ENCODE results near the gene ITGB5.

Gene ITGB5

DNA sequence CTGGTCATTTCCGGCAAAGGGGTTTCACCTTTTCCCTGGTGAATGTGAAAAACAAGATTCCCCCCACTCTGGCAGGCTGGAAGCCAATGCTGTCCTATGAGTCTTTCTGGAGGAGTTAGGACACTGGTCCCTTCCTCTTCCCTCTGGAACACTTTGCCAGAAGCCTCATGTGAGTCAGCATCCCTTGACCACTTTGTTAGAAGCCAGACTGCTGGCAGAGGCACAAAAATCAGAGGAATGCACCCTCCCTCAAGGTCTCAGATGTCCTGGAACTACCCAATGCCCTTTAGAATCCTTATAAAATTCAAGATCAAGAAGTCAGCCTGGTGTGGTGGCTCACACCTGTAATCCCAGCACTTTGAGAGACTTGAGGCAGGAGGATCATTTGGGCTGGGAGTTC lies 26.6 kb downstream of the ITGB5 start:
- peak; percentile 92 for DNase-seq (ENCODE audit: low spot score)
- TF ChIP-seq, protein P1, sequence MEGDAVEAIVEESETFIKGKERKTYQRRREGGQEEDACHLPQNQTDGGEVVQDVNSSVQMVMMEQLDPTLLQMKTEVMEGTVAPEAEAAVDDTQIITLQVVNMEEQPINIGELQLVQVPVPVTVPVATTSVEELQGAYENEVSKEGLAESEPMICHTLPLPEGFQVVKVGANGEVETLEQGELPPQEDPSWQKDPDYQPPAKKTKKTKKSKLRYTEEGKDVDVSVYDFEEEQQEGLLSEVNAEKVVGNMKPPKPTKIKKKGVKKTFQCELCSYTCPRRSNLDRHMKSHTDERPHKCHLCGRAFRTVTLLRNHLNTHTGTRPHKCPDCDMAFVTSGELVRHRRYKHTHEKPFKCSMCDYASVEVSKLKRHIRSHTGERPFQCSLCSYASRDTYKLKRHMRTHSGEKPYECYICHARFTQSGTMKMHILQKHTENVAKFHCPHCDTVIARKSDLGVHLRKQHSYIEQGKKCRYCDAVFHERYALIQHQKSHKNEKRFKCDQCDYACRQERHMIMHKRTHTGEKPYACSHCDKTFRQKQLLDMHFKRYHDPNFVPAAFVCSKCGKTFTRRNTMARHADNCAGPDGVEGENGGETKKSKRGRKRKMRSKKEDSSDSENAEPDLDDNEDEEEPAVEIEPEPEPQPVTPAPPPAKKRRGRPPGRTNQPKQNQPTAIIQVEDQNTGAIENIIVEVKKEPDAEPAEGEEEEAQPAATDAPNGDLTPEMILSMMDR (IDR thresholded peaks at IDR 0.05): no peak
- Histone ChIP-seq H3K4me3 (no peak overlapping the region), H3K27ac (peak overlapping the region; percentile 76 to 79)

GRCh38 chr3:124859025-124859424 lies 28.1 kb downstream of the ITGB5 start:
- Histone ChIP-seq H3K4me3 (no peak overlapping the region), H3K27ac (peak overlapping the region; percentile 74 to 76)
- TF ChIP-seq, protein P1 (IDR thresholded peaks at IDR 0.05): no peak
- DNase-seq (ENCODE audit: low spot score): no peak

- peak overlapping the region; percentile 53 to 76 for H3K27ac ChIP-seq
- no peak overlapping the region for H3K4me3 ChIP-seq
- DNase-seq (ENCODE audit: low spot score): no peak
- TF ChIP-seq, protein P1 (IDR thresholded peaks at IDR 0.05): no peak
Observed at GRCh38 chr3:124858275-124858674, 28.9 kb downstream of the ITGB5 start.

GRCh38 chr3:124856677-124857076 lies 30.5 kb downstream of the ITGB5 start:
- no peak overlapping the region for H3K27ac ChIP-seq
- no peak overlapping the region for H3K4me3 ChIP-seq
- no peak for DNase-seq (ENCODE audit: low spot score)
- TF ChIP-seq, protein P1 (IDR thresholded peaks at IDR 0.05): no peak

DNA sequence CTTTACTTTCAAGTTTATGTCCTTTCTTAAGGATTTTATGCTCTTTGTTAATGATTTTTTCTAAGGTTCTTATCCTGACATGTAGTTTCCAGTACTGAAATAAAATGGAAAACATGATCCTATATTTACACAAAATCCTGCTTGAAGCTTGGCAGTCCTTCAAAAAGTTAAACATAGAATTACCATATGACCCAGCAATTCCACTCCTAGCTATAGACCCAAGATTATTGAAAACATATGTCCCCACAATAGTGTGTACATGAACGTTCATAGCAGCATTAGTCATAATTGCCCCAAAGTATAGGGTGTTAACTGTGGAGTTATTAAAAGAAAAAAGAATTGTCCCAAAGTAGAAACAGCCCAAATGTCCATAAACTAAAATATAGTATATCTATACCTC lies 33.2 kb downstream of the ITGB5 start:
- no peak overlapping the region for H3K4me3 ChIP-seq
- TF ChIP-seq, protein P1 (IDR thresholded peaks at IDR 0.05): no peak
- DNase-seq (ENCODE audit: low spot score): no peak
- H3K27ac ChIP-seq: no peak overlapping the region

DNA sequence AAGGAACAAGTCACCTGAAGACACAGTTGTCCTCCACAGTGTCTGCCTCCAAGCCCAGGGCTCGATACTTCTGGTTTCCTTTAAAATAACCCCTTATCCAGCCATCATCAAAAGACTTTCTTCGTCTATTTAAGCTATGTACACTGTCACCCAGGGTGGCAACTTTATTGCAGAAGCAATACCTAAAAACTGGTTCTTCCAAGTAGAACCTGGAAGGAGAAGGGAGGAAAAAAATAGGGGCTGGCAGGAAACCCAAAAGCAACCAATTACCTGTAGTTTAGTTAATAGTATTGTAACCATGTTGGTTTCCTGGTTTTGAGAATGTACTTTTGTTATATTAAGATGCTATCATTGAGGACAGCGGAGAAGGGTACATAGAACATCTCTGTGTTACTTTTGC lies 33.7 kb downstream of the ITGB5 start:
- H3K4me3 ChIP-seq: no peak overlapping the region
- DNase-seq (ENCODE audit: low spot score): no peak
- TF ChIP-seq, protein P1 (IDR thresholded peaks at IDR 0.05): no peak
- peak overlapping the region in 1 of 2 donors; percentile 28 for H3K27ac ChIP-seq

- DNase-seq (ENCODE audit: low spot score): no peak
- TF ChIP-seq, protein P1 (IDR thresholded peaks at IDR 0.05): no peak
- peak overlapping the region; percentile 14 for H3K4me3 ChIP-seq
Observed at GRCh38 chr3:124851905-124852304, 35.3 kb downstream of the ITGB5 start.

More at GRCh38 chr3:124851905-124852304, 35.3 kb downstream of the ITGB5 start:
- peak overlapping the region; percentile 24 to 84 for H3K27ac ChIP-seq

All from coronary artery (tissue), 2 donors.